ENCODE results near the gene WNT16.

Gene WNT16

DNA sequence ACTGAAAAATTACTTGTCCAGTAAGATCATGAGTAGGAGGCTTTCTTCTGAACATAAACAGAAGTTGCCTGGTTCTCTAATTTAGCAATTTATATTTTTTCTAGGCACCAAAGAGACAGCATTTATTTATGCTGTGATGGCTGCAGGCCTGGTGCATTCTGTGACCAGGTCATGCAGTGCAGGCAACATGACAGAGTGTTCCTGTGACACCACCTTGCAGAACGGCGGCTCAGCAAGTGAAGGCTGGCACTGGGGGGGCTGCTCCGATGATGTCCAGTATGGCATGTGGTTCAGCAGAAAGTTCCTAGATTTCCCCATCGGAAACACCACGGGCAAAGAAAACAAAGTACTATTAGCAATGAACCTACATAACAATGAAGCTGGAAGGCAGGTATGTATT lies 2.8 kb downstream of the WNT16 start:
- no peak for DNase-seq (ENCODE audit: low spot score)
- ChIA-PET POLR2A (ENCODE audit: low non-redundant PET) (no interaction called here), CTCF (interaction anchor here (0.8 to 0.9 kb wide), 2 partner anchors 96 to 174 kb away, joined by 3 to 4 read pairs; no protein-coding TSS in a partner anchor)
- H3K27ac ChIP-seq = no peak overlapping the region
- TF ChIP-seq, protein P1, sequence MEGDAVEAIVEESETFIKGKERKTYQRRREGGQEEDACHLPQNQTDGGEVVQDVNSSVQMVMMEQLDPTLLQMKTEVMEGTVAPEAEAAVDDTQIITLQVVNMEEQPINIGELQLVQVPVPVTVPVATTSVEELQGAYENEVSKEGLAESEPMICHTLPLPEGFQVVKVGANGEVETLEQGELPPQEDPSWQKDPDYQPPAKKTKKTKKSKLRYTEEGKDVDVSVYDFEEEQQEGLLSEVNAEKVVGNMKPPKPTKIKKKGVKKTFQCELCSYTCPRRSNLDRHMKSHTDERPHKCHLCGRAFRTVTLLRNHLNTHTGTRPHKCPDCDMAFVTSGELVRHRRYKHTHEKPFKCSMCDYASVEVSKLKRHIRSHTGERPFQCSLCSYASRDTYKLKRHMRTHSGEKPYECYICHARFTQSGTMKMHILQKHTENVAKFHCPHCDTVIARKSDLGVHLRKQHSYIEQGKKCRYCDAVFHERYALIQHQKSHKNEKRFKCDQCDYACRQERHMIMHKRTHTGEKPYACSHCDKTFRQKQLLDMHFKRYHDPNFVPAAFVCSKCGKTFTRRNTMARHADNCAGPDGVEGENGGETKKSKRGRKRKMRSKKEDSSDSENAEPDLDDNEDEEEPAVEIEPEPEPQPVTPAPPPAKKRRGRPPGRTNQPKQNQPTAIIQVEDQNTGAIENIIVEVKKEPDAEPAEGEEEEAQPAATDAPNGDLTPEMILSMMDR (conservative IDR thresholded peaks at IDR 0.05; ENCODE audit: low read depth) = no peak

GRCh38 chr7:121334376-121334775 lies 5.6 kb downstream of the WNT16 start:
- ChIA-PET POLR2A (ENCODE audit: low non-redundant PET) (no interaction called here), CTCF (no interaction called here)
- DNase-seq (ENCODE audit: low spot score) = no peak
- H3K27ac ChIP-seq = no peak overlapping the region
- TF ChIP-seq, protein P1 (conservative IDR thresholded peaks at IDR 0.05; ENCODE audit: low read depth) = no peak

GRCh38 chr7:121334875-121335648 lies 6.3 kb downstream of the WNT16 start:
- no peak overlapping the region for H3K27ac ChIP-seq
- ChIA-PET POLR2A (ENCODE audit: low non-redundant PET) (no interaction called here), CTCF (no interaction called here)
- TF ChIP-seq, protein P1 (conservative IDR thresholded peaks at IDR 0.05; ENCODE audit: low read depth) = no peak
- no peak for DNase-seq (ENCODE audit: low spot score)

GRCh38 chr7:121336579-121336978 lies 7.8 kb downstream of the WNT16 start:
- ChIA-PET POLR2A (ENCODE audit: low non-redundant PET) (no interaction called here), CTCF (interaction anchor here (0.6 kb wide), 1 partner anchor 888 kb away, joined by 4 read pairs; no protein-coding TSS in a partner anchor)
- TF ChIP-seq, protein P1 (conservative IDR thresholded peaks at IDR 0.05; ENCODE audit: low read depth) = no peak
- no peak for DNase-seq (ENCODE audit: low spot score)
- no peak overlapping the region for H3K27ac ChIP-seq

- no peak overlapping the region for H3K27ac ChIP-seq
- CTCF ChIA-PET = no interaction called here
- TF ChIP-seq, protein P1 (conservative IDR thresholded peaks at IDR 0.05; ENCODE audit: low read depth) = peak; percentile 16; the same call in 1 of the 2 replicates
- POLR2A ChIA-PET (ENCODE audit: low non-redundant PET) = interaction anchor here (0.6 kb wide), 1 partner anchor 229 kb away, joined by 3 read pairs; no protein-coding TSS in a partner anchor
- DNase-seq (ENCODE audit: low spot score) = no peak
Measured at GRCh38 chr7:121337398-121337797, 8.6 kb downstream of the WNT16 start.

DNA sequence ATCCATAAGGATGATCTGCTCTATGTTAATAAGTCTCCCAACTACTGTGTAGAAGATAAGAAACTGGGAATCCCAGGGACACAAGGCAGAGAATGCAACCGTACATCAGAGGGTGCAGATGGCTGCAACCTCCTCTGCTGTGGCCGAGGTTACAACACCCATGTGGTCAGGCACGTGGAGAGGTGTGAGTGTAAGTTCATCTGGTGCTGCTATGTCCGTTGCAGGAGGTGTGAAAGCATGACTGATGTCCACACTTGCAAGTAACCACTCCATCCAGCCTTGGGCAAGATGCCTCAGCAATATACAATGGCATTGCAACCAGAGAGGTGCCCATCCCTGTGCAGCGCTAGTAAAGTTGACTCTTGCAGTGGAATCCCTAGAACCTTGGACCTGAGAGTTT lies 10.3 kb downstream of the WNT16 start:
- TF ChIP-seq, protein P1 (conservative IDR thresholded peaks at IDR 0.05; ENCODE audit: low read depth) = no peak
- POLR2A ChIA-PET (ENCODE audit: low non-redundant PET) = no interaction called here
- DNase-seq (ENCODE audit: low spot score) = no peak
- no peak overlapping the region for H3K27ac ChIP-seq
- CTCF ChIA-PET = interaction anchor here (0.7 kb wide), 1 partner anchor 266 kb away, joined by 3 read pairs; no protein-coding TSS in a partner anchor

Data from RWPE1 (cell line).